Mucosa of rectum (tissue), 2 donors: ENCODE results near the gene FNDC7.

Experiments
- H3K27ac ChIP-seq, 2 donors: one replicate each; pipeline ENCODE4 v1.7.0; 2013; ENCODE audit warnings: inconsistent platforms in 2 of 2, low read depth in 2 of 2, low read length in 2 of 2
- H3K27me3 ChIP-seq, 2 donors: one replicate each; pipeline ENCODE4 v1.7.0; 2013; ENCODE audit warnings: low read length in 2 of 2; ENCODE audit not compliant: control insufficient read depth in 2 of 2, insufficient read depth in 2 of 2
- H3K36me3 ChIP-seq, 2 donors: one replicate each; pipeline ENCODE4 v1.7.0; 2013; ENCODE audit warnings: low read length in 2 of 2; ENCODE audit not compliant: control insufficient read depth in 2 of 2, insufficient read depth in 2 of 2
- H3K4me1 ChIP-seq, 2 donors: one replicate each; pipeline ENCODE4 v1.7.0; 2013; ENCODE audit warnings: low read length in 2 of 2, mild to moderate bottlenecking in 1 of 2; ENCODE audit not compliant: control insufficient read depth in 2 of 2, insufficient read depth in 2 of 2
- H3K4me3 ChIP-seq, 2 donors: one replicate each; pipeline ENCODE4 v1.7.0; 2013; ENCODE audit warnings: low read length in 2 of 2
- H3K9ac ChIP-seq, 2 donors: one replicate each; pipeline ENCODE4 v1.7.0; 2013; ENCODE audit warnings: low read length in 2 of 2, low read depth in 1 of 2, mild to moderate bottlenecking in 1 of 2
- H3K9me3 ChIP-seq, 2 donors: one replicate each; pipeline ENCODE4 v1.7.0; 2013; ENCODE audit warnings: low read length in 2 of 2; ENCODE audit not compliant: control insufficient read depth in 2 of 2
- donor health status: healthy.
- donor health status: Normal muscosa, but diverticular disease.

The FNDC7 gene

DNA sequence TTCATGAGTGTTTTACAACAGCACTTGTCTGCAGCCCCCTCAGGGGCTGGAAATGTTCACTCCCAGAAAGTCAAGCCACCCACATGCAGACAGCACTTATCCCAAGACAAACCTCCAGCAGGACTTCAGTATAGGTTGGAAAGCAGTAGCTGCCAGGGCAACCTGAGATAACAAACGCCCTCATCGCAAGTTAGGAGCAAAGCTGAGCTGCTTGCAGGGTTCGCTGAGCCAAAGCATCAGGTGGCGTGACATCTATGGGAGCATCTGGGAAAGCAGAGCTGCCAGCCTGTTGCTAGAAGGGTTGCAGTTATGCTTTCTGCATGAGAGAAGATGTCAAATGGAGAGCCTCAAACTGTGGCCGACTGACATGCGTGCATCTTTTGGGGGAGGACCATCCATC is 29.5 kb downstream of the FNDC7 start:
- Histone ChIP-seq H3K36me3 (no peaks in the 10 kb centered on the region), H3K27ac (no peak overlapping the region), H3K4me3 (no peak overlapping the region), H3K9ac (no peak overlapping the region), H3K27me3 (no peaks in the 10 kb centered on the region), H3K4me1 (no peaks in the 10 kb centered on the region), H3K9me3 (no peaks in the 10 kb centered on the region)

GRCh38 chr1:108745980-108746381 is 33.3 kb downstream of the FNDC7 start:
- H3K4me1 ChIP-seq: peaks cover 0 to 6% of the 10 kb centered on the region in 2 donors
- peak overlapping the region in 1 of 2 donors; percentile 13 for H3K9ac ChIP-seq
- H3K4me3 ChIP-seq: peak overlapping the region; percentile 5 to 48
- H3K27me3 ChIP-seq: no peaks in the 10 kb centered on the region
- peak overlapping the region; percentile 96 to 99 for H3K27ac ChIP-seq
- H3K9me3 ChIP-seq: no peaks in the 10 kb centered on the region
- no peaks in the 10 kb centered on the region for H3K36me3 ChIP-seq

- Histone ChIP-seq H3K36me3 (no peaks in the 10 kb centered on the region), H3K27me3 (no peaks in the 10 kb centered on the region), H3K4me1 (peaks cover 0 to 6% of the 10 kb centered on the region in 2 donors), H3K9me3 (no peaks in the 10 kb centered on the region), H3K9ac (peak within 1 kb of the TSS; percentile 83 to 96), H3K27ac (peak within 1 kb of the TSS; percentile 96 to 99), H3K4me3 (peak within 1 kb of the TSS; percentile 91 to 95)
These were observed 33.9 kb downstream of the FNDC7 start, which contains the start of gene STXBP3 for GRCh38 chr1:108746382-108747170. STXBP3 (plus strand) TSS chr1:108746674; CDS start chr1:108746738, 64 bp downstream.

- H3K4me1 ChIP-seq: peaks cover 0 to 6% of the 10 kb centered on the region in 2 donors
- peak overlapping the region; percentile 91 to 95 for H3K4me3 ChIP-seq
- no peaks in the 10 kb centered on the region for H3K27me3 ChIP-seq
- H3K36me3 ChIP-seq: peaks cover 2% of the 10 kb centered on the region in 2 donors
- peak overlapping the region; percentile 83 to 96 for H3K9ac ChIP-seq
- peak overlapping the region; percentile 96 to 99 for H3K27ac ChIP-seq
- H3K9me3 ChIP-seq: no peaks in the 10 kb centered on the region
These were observed 34.6 kb downstream of the FNDC7 start for GRCh38 chr1:108747171-108747850.

DNA sequence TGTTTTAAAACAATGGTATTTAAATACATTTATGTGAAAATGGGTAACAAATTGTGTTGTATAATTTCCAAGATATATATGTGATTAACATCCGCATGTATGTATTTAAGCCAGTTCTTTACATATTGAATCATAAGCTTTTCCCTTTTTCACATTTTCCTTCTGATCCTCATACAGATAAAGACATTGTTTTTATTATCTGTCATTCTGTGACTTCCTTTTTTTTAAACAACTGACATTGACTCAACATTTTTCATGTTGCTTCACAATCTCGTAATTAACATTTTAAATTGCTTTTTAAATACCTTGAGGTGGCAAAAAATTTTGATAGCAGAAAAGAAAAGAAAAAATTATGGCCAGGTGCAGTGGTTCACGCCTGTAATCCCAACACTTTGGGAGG is 35.2 kb downstream of the FNDC7 start:
- no peak overlapping the region for H3K27ac ChIP-seq

DNA sequence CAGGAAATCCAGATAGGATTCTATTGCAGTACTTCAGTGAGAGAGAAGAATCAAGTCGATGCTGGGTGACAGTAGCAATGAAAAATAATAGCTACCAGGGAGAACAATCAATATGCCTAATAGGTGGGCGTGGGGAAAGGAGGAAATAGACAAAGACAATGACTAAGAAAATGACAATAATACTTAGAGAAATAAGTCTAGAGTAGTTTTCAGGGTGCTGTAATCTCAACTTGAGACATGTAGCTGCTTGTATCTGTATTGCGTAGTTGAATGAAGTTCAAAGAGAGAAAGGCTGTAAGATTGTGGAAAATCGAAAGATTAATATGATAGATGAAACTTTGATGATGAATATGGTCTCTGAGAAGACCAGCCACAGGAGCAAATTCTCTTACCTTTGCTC is 36.4 kb downstream of the FNDC7 start:
- Histone ChIP-seq H3K4me1 (peaks cover 0 to 6% of the 10 kb centered on the region in 2 donors), H3K9me3 (no peaks in the 10 kb centered on the region), H3K27me3 (no peaks in the 10 kb centered on the region), H3K4me3 (no peak overlapping the region), H3K9ac (no peak overlapping the region), H3K27ac (no peak overlapping the region), H3K36me3 (peaks cover 12 to 15% of the 10 kb centered on the region in 2 donors)

More for the DNA sequence above, 35.2 kb downstream of the FNDC7 start:
- Histone ChIP-seq H3K4me3 (peak overlapping the region in 1 of 2 donors; percentile 95), H3K9ac (peak overlapping the region in 1 of 2 donors; percentile 83), H3K27me3 (no peaks in the 10 kb centered on the region), H3K36me3 (peaks cover 7 to 8% of the 10 kb centered on the region in 2 donors), H3K9me3 (no peaks in the 10 kb centered on the region), H3K4me1 (peaks cover 0 to 6% of the 10 kb centered on the region in 2 donors)

DNA sequence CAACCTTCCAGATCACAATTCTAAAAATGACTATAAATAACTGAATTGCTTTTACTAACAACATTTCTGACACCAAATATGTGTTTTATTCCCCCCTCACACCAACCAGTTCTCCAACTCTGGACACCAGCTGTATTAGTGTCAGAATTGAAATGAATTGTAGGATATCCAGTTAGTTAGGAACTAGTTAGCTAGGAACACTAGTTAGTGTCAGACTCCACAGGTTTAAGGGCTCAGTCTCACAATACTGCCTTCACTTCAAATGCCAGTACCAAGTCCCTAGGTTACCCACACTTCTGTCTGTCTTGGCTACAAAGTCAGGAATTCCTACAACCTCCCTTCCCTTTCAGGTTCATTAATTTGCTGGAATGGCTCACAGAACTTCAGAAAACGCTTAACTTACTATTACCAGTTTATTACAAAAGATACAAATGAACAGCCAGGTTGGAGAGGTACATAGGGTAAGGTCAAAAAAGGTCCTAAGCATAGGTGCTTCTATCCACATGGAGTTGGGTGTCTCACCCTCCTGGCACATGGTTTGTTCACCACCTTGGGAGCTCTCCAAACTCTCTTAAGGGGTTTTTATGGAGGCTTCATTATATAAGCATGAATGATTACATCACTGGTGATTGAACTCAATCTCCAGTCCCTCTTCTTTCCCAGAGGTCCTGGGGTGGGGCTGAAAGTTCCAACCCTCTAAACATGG is 37.9 kb downstream of the FNDC7 start:
- Histone ChIP-seq H3K36me3 (peaks cover 20 to 29% of the 10 kb centered on the region in 2 donors), H3K9me3 (no peaks in the 10 kb centered on the region), H3K27me3 (no peaks in the 10 kb centered on the region), H3K4me3 (no peak overlapping the region), H3K4me1 (peaks cover 0 to 6% of the 10 kb centered on the region in 2 donors), H3K9ac (no peak overlapping the region), H3K27ac (no peak overlapping the region)

- no peaks in the 10 kb centered on the region for H3K9me3 ChIP-seq
- peaks cover 34 to 36% of the 10 kb centered on the region in 2 donors for H3K36me3 ChIP-seq
- no peaks in the 10 kb centered on the region for H3K27me3 ChIP-seq
- no peaks in the 10 kb centered on the region for H3K4me1 ChIP-seq
- no peak overlapping the region for H3K9ac ChIP-seq
- no peak overlapping the region for H3K4me3 ChIP-seq
- no peak overlapping the region for H3K27ac ChIP-seq
These were observed 40.7 kb downstream of the FNDC7 start for GRCh38 chr1:108753363-108753762.

DNA sequence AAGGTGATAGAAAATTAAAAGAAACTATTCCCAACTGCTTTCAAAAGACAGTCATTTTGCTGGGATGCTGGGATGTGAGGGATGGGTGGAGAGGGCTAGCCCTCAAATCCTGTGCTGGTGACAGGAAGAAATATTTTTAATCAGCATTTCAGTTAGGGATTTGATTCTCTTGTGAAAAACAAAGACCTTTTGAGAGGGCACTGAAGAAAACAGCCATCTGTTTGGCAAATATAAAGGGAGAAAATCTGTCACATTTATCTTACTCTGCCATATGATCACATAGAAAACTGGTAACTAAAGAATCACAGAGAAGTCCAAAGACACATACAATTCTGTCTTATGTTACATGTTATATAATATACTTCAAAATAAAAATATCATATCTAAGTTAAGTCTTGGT is 46.1 kb downstream of the FNDC7 start:
- H3K9ac ChIP-seq: no peak overlapping the region
- no peaks in the 10 kb centered on the region for H3K9me3 ChIP-seq
- peaks cover 38 to 42% of the 10 kb centered on the region in 2 donors for H3K36me3 ChIP-seq
- H3K27ac ChIP-seq: no peak overlapping the region
- H3K4me3 ChIP-seq: no peak overlapping the region
- H3K27me3 ChIP-seq: no peaks in the 10 kb centered on the region
- H3K4me1 ChIP-seq: no peaks in the 10 kb centered on the region

GRCh38 chr1:108767115-108767514 is 54.4 kb downstream of the FNDC7 start:
- Histone ChIP-seq H3K4me3 (no peak overlapping the region), H3K27me3 (no peaks in the 10 kb centered on the region), H3K4me1 (no peaks in the 10 kb centered on the region), H3K9ac (no peak overlapping the region), H3K9me3 (no peaks in the 10 kb centered on the region), H3K27ac (no peak overlapping the region), H3K36me3 (peaks cover 28 to 30% of the 10 kb centered on the region in 2 donors)
